Bronchial epithelial cell (primary cell): ENCODE data around the gene RNASEH2B. TPM values are rescaled to one million over a fixed set of nuclear protein-coding genes. Genes with fewer than 3 reads are reported as not detected.

Experiments
- DNase-seq: peaks from one replicate; pipeline ENCODE4 v3.0.0-alpha.2; 2010; ENCODE audit warnings: low read depth
- FAIRE-seq: peaks from 2 replicates; lab custom pipeline; 2011; peaks lifted over from hg19 to GRCh38; lab: Jason Lieb, UNC
- H3K27me3 ChIP-seq: 2 replicates; pipeline ENCODE4 v1.5.1; 2011; ENCODE audit warnings: low read length; ENCODE audit not compliant: control insufficient read depth, insufficient read depth
- H3K36me3 ChIP-seq: 2 replicates; pipeline ENCODE4 v1.5.1; 2011; ENCODE audit warnings: low read length; ENCODE audit not compliant: control insufficient read depth, insufficient read depth
- H3K4me3 ChIP-seq: 2 replicates; pipeline ENCODE4 v1.5.1; 2011; ENCODE audit warnings: mild to moderate bottlenecking, low read depth, low read length, control low read depth
- CTCF ChIP-seq: IDR thresholded peaks from 2 replicates; pipeline ENCODE4 v1.5.1; 2011; ENCODE audit warnings: mild to moderate bottlenecking, moderate library complexity, low read length, control low read depth, inconsistent platforms; ENCODE audit not compliant: insufficient read depth, severe bottlenecking
- total RNA-seq: library from RNA; depleted of rRNA; stranded (reverse); fragments of >200 nt; gene quantifications from 2 replicates; pipeline ENCODE4 v1.2.1, GENCODE V29; 2014

The RNASEH2B gene, protein sequence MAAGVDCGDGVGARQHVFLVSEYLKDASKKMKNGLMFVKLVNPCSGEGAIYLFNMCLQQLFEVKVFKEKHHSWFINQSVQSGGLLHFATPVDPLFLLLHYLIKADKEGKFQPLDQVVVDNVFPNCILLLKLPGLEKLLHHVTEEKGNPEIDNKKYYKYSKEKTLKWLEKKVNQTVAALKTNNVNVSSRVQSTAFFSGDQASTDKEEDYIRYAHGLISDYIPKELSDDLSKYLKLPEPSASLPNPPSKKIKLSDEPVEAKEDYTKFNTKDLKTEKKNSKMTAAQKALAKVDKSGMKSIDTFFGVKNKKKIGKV
- total RNA-seq: 33.2 and 35.0 TPM in 2 replicates

- Histone ChIP-seq H3K36me3 (no peaks in the 10 kb centered on the region), H3K27me3 (no peaks in the 10 kb centered on the region), H3K4me3 (peak within 1 kb of the TSS; percentile 76)
- DNase-seq (peak; percentile 27), FAIRE-seq (no peak)
- no peak for TF ChIP-seq CTCF
Observed at GRCh38 chr13:50909605-50910484, at the start of gene RNASEH2B. TSS of gene RNASEH2B (plus strand) at chr13:50909791. CDS start at chr13:50910077, 286 bp downstream.

GRCh38 chr13:50864492-50864891 lies 45.1 kb upstream of the RNASEH2B start:
- Histone ChIP-seq H3K36me3 (no peaks in the 10 kb centered on the region), H3K4me3 (no peak overlapping the region), H3K27me3 (no peaks in the 10 kb centered on the region)
- no peak for FAIRE-seq
- DNase-seq: no peak
- no peak for TF ChIP-seq CTCF

GRCh38 chr13:50866817-50867636 lies 42.6 kb upstream of the RNASEH2B start:
- Histone ChIP-seq H3K27me3 (no peaks in the 10 kb centered on the region), H3K4me3 (no peak overlapping the region), H3K36me3 (no peaks in the 10 kb centered on the region)
- no peak for FAIRE-seq
- TF ChIP-seq CTCF: no peak
- DNase-seq: no peak

GRCh38 chr13:50867637-50867945 lies 42.0 kb upstream of the RNASEH2B start:
- no peak overlapping the region for H3K4me3 ChIP-seq
- TF ChIP-seq CTCF: no peak
- H3K27me3 ChIP-seq: no peaks in the 10 kb centered on the region
- no peak for DNase-seq
- H3K36me3 ChIP-seq: no peaks in the 10 kb centered on the region
- FAIRE-seq: no peak

DNA sequence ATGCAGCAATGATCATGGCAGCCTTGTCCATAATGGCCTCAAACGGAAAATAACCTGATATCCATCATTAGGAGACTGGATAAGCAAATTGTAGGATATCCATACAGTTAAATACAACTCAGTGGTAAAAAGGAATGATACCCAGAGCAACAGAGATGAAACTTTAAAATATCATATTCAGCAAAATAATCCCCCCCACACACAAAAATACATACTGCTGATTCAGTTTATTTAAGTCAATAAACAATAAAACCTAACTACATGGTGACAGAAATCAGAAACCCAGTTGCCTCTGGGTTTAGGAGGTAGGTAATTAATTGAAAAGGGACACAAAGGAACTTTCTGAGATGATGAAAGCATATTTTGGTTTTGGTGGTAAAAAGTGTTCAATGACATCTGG lies 38.2 kb upstream of the RNASEH2B start:
- FAIRE-seq: no peak
- no peaks in the 10 kb centered on the region for H3K36me3 ChIP-seq
- DNase-seq: no peak
- no peaks in the 10 kb centered on the region for H3K27me3 ChIP-seq
- H3K4me3 ChIP-seq: no peak overlapping the region
- TF ChIP-seq CTCF: no peak
